K562 (cell line): Measurements from ENCODE around the gene COL21A1. TPM values are rescaled to one million over a fixed set of nuclear protein-coding genes. Genes with fewer than 3 reads are reported as not detected.

Experiments used
- ATAC-seq: fragments of 200-7000 bp; cut with Tn5 transposase; 3 replicates; pipeline ENCODE4 v1.9.1; 2020; ENCODE audit warnings: moderate library complexity
- BruUV-seq: library from RNA; stranded (reverse); fragments of 400-500 nt; replicated peaks from 2 replicates; lab custom pipeline; 2021; lab: Mats Ljungman, UMichigan
- CTCF ChIA-PET: fragments of 300-600 bp; formaldehyde crosslinking; extraction: SDS; loops from one replicate; lab custom pipeline; 2021; ENCODE audit warnings: low intra/inter-chr PET ratio; lab: Yijun Ruan, JAX
- POLR2A ChIA-PET: fragments of 300-600, 350-650 bp; sonication (Branson Sonifier 250); formaldehyde crosslinking; extraction: SDS; loops from one replicate; lab custom pipeline; 2021; ENCODE audit warnings: antibody characterized with exemption, inconsistent platforms; lab: Yijun Ruan, JAX
- DNase-seq, 4 experiments: peaks; one replicate each; pipeline versions ENCODE4 v3.0.0 to v3.0.0-alpha.2; 2011 to 2018; ENCODE audit warnings: low spot score in 3 of 4, mixed read lengths in 3 of 4; ENCODE audit errors: extremely low read depth in 1 of 4
- FAIRE-seq: peaks from 2 replicates; lab custom pipeline; 2011; peaks lifted over from hg19 to GRCh38; lab: Jason Lieb, UNC
- H2AFZ ChIP-seq: 2 replicates; pipeline ENCODE4 v1.6.0; 2011; ENCODE audit warnings: low read depth, low read length, control low read depth, inconsistent platforms
- H3K27ac ChIP-seq: fragments of 200-600 bp; 3 replicates; pipeline ENCODE4 v1.8.0; 2011; ENCODE audit warnings: low read depth, mild to moderate bottlenecking, control low read depth, inconsistent platforms, low read length, moderate library complexity, mixed read lengths; ENCODE audit errors: extremely low read depth
- H3K27me3 ChIP-seq, 2 experiments: fragments of 300-600 bp in 1 of 2; 2 replicates in 1 of 2; 3 replicates in 1 of 2; pipeline versions ENCODE4 v1.6.0 to v1.8.0; 2011; ENCODE audit warnings: inconsistent platforms in 2 of 2, low read length in 2 of 2, mild to moderate bottlenecking in 1 of 2, mixed read lengths in 1 of 2, moderate library complexity in 1 of 2; ENCODE audit not compliant: control insufficient read depth in 2 of 2, insufficient read depth in 2 of 2
- H3K36me3 ChIP-seq: fragments of 300-600 bp; 3 replicates; pipeline ENCODE4 v1.8.0; 2011; ENCODE audit warnings: mild to moderate bottlenecking, low read length, inconsistent platforms; ENCODE audit not compliant: control insufficient read depth, insufficient read depth
- H3K4me1 ChIP-seq, 2 experiments: fragments of 200-600 bp in 1 of 2; replicated peaks in 1 of 2; 2 replicates in 1 of 2; 3 replicates in 1 of 2; pipeline versions ENCODE4 v1.5.1 to v1.8.0; 2011; ENCODE audit warnings: inconsistent platforms in 2 of 2, low read length in 2 of 2, mild to moderate bottlenecking in 1 of 2, mixed read lengths in 1 of 2, moderate library complexity in 1 of 2; ENCODE audit not compliant: control insufficient read depth in 2 of 2, insufficient read depth in 2 of 2
- H3K4me2 ChIP-seq: 2 replicates; pipeline ENCODE4 v1.6.1; 2011; ENCODE audit warnings: low read length, control low read depth, inconsistent platforms, mixed read lengths; ENCODE audit not compliant: insufficient read depth
- H3K4me3 ChIP-seq: fragments of 200-600 bp; sonication (generic), shearing (Covaris generic); 2 replicates; pipeline ENCODE4 v1.5.1; 2016; ENCODE audit warnings: control low read depth, inconsistent platforms
- H3K79me2 ChIP-seq: fragments of 200-600 bp; 3 replicates; pipeline ENCODE4 v1.8.0; 2011; ENCODE audit warnings: low read length, inconsistent platforms; ENCODE audit not compliant: control insufficient read depth, insufficient read depth
- H3K9ac ChIP-seq, 2 experiments: 2 replicates each; pipeline versions ENCODE4 v1.6.0 to v1.6.1; 2011; ENCODE audit warnings: low read depth in 2 of 2, low read length in 2 of 2, control low read depth in 1 of 2, inconsistent platforms in 1 of 2, mild to moderate bottlenecking in 1 of 2, mixed read lengths in 1 of 2; ENCODE audit not compliant: insufficient read depth in 1 of 2
- H3K9me1 ChIP-seq: one replicate; pipeline ENCODE4 v1.6.0; 2011; ENCODE audit warnings: inconsistent platforms, mild to moderate bottlenecking, low read length, moderate library complexity; ENCODE audit not compliant: control insufficient read depth, insufficient read depth
- H3K9me3 ChIP-seq: replicated peaks from 2 replicates; pipeline ENCODE4 v1.5.1; 2011; ENCODE audit warnings: low read depth, low read length, inconsistent platforms; ENCODE audit not compliant: control insufficient read depth, insufficient read depth
- H4K20me1 ChIP-seq: replicated peaks from 2 replicates; pipeline ENCODE4 v1.6.1; 2011; ENCODE audit warnings: low read length, inconsistent platforms, mixed read lengths; ENCODE audit not compliant: control insufficient read depth, insufficient read depth
- CBFA2T2 ChIP-seq: fragments of 450-650 bp; conservative IDR thresholded peaks from 2 replicates; pipeline ENCODE4 v1.6.1; 2017; ENCODE audit warnings: mild to moderate bottlenecking
- POLR3G ChIP-seq: IDR thresholded peaks from 2 replicates; pipeline ENCODE4 v1.6.1; 2011; ENCODE audit not compliant: insufficient read length, insufficient replicate concordance; ENCODE audit errors: extremely low read depth
- RBFOX2 ChIP-seq: fragments of 200-400 bp; formaldehyde crosslinking; IDR thresholded peaks from 2 replicates; pipeline ENCODE4 v1.6.1; 2017; ENCODE audit warnings: low read depth, mild to moderate bottlenecking, low read length, moderate library complexity
- SETDB1 ChIP-seq: IDR thresholded peaks from one replicate; pipeline ENCODE4 v1.6.1; 2012; ENCODE audit warnings: low read length, control low read depth, inconsistent platforms
- SMAD1 ChIP-seq: fragments of 150-350 bp; IDR thresholded peaks from 2 replicates; pipeline ENCODE4 v1.6.1; 2014; ENCODE audit warnings: low read length, low read depth; ENCODE audit not compliant: partially characterized antibody
- SRF ChIP-seq, 2 experiments: fragments of 250-450, 450-650 bp in 1 of 2; sonication (Bioruptor Pico) in 1 of 2; sonication (generic) in 1 of 2; formaldehyde crosslinking; IDR thresholded peaks; 2 replicates each; pipeline versions ENCODE4 v1.5.0 to v1.5.1; 2020 to 2022; ENCODE audit warnings: mild to moderate bottlenecking in 1 of 2, missing genetic modification reagents in 1 of 2
- THRAP3 ChIP-seq: fragments of 450-650 bp; IDR thresholded peaks from 2 replicates; pipeline ENCODE4 v1.6.1; 2016; ENCODE audit warnings: mild to moderate bottlenecking, inconsistent platforms, borderline replicate concordance
- ZNF586 ChIP-seq: fragments of 450-650 bp; formaldehyde crosslinking; conservative IDR thresholded peaks from 2 replicates; pipeline ENCODE4 v1.4.0; 2020; ENCODE audit warnings: mild to moderate bottlenecking, moderate library complexity
- WGBS: fragments of 100-300 bp; shearing (Covaris generic); methylation state at CpG from one replicate; pipeline ENCODE4 v1.1.6; 2016; ENCODE audit warnings: low coverage, mixed read lengths; ENCODE audit not compliant: insufficient coverage; ENCODE audit errors: missing lambda C conversion rate; 5-methylcytosine and 5-hydroxymethylcytosine counted together
- in situ Hi-C: fragments of 300-500 bp; cut with MboI; formaldehyde crosslinking; loops from 4 replicates; pipeline ENCODE4 v1.15.0; 2018; ENCODE audit warnings: inconsistent platforms, mixed read lengths
- intact Hi-C: fragments of 100-400 bp; cut with micrococcal nuclease; formaldehyde crosslinking; loops from 2 replicates; pipeline ENCODE4 v1.14.2; 2022
- polyA plus RNA-seq, 8 experiments: library from polyadenylated mRNA; depleted of rRNA in 4 of 8; stranded (reverse) in 5 of 8; unstranded in 3 of 8; fragments of >200 nt; fragmentation: Nextera tagmentation in 2 of 8; fragmentation: Illumina TruSeq in 1 of 8; extraction: Ambion mirVana in 2 of 8; extraction: Trizol in 1 of 8; gene quantifications; 2 replicates each; pipeline versions ENCODE4 v1.2.1 to v1.2.3, GENCODE V29; 2011 to 2014; ENCODE audit warnings: inconsistent platforms in 1 of 8, missing spikeins in 1 of 8
- total RNA-seq, 7 experiments: library from RNA; depleted of rRNA in 6 of 7; stranded (reverse); fragments of >200 nt in 6 of 7; fragmentation: Illumina TruSeq in 2 of 7; extraction: Trizol in 2 of 7; gene quantifications; 2 replicates each; pipeline versions ENCODE4 v1.2.1 to v1.2.3, GENCODE V29; 2011 to 2021; ENCODE audit warnings: low replicate concordance in 1 of 7
- TF ChIP-seq, protein P1 (sequence below): fragments of 150-350 bp; conservative IDR thresholded peaks from 2 replicates; pipeline ENCODE4 v1.6.1; 2014; ENCODE audit warnings: low read length
- TF ChIP-seq, protein P2 (sequence below): fragments of 450-650 bp; formaldehyde crosslinking; IDR thresholded peaks from 2 replicates; pipeline ENCODE4 v1.4.0; 2022; ENCODE audit warnings: missing genetic modification characterization
- TF ChIP-seq, protein P3 (sequence below): sonication (generic); formaldehyde crosslinking; IDR thresholded peaks from 2 replicates; pipeline ENCODE4 v1.8.0; 2022; ENCODE audit warnings: missing genetic modification reagents, mild to moderate bottlenecking, moderate library complexity, borderline replicate concordance
- TF ChIP-seq, protein P4 (sequence below): fragments of 450-650 bp; IDR thresholded peaks from one replicate; pipeline ENCODE4 v1.6.1; 2018; ENCODE audit warnings: mild to moderate bottlenecking, moderate library complexity; ENCODE audit not compliant: partially characterized antibody
- TF ChIP-seq, protein P5 (sequence below): fragments of 450-650 bp; formaldehyde crosslinking; IDR thresholded peaks from 2 replicates; pipeline ENCODE4 v1.4.0; 2020; ENCODE audit warnings: mild to moderate bottlenecking, mixed read lengths

Gene COL21A1
- total and polyA plus RNA-seq, 9 of the 15 experiments (the other 6 are each of a cell fraction or from before 2014, with no cell fraction given), result 0.03 to 0.76 (median 0.25) TPM

DNA sequence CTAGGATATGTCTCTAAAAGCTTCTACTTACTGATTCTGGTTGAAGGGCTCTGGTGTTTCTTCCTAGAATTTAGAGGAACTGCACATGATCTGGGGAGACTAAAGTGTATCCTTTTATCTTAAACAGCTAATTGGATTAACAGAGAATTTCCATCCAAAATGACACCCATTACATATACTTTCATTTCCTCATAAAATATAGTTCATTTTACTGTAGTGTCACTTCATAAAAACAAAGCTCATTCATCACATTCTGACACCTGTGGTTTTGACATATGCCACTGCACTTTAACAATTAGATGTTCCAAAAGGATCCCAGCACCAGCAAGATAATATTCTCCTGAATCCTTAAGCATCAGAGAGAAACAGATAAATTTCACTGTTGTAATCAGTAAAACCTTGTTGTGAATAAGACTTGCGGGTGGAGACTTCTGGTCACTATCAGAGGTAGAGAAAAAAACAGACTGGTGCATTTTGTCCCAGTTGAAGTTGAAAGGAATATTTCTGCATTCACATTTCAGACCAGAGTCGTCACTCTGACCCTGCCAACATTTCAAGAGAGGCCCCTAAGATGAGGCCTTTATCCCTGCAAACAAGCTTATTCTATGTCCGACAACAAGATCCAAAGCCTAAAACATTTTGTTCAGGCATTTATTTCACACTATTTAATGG lies 196.7 kb downstream of the COL21A1 start:
- Histone ChIP-seq H3K36me3 (no peaks in the 10 kb centered on the region), H4K20me1 (no peaks in the 10 kb centered on the region), H3K27me3 (no peaks in the 10 kb centered on the region), H3K9me3 (0 out of 2 replicates have a peak, but pooled peaks cover 1% of the 10 kb centered on the region), H3K27ac (no peak overlapping the region), H3K9ac (no peak overlapping the region), H3K4me1 (no peaks in the 10 kb centered on the region), H3K4me3 (no peak overlapping the region), H3K79me2 (no peaks in the 10 kb centered on the region), H3K9me1 (no peaks in the 10 kb centered on the region), H3K4me2 (no peak overlapping the region), H2AFZ (no peak overlapping the region)
- ChIA-PET CTCF (no interaction called here), POLR2A (no interaction called here)
- ATAC-seq (no peak), FAIRE-seq (no peak), DNase-seq (no peak)
- intact Hi-C loops (no loop called here), in situ Hi-C loops (no loop called here)
- no TSS peak for BruUV-seq
- 0% methylated on average over 3 of the region's 3 CpGs for WGBS
- TF ChIP-seq SRF (CRISPR knock-in tag; IDR thresholded peaks at IDR 0.05) (no peak), SMAD1 (no peak), RBFOX2 (no peak), POLR3G (no peak), SETDB1 (no peak), ZNF586 (CRISPR knock-in tag) (no peak), THRAP3 (no peak), CBFA2T2 (no peak)
- TF ChIP-seq, protein P1, sequence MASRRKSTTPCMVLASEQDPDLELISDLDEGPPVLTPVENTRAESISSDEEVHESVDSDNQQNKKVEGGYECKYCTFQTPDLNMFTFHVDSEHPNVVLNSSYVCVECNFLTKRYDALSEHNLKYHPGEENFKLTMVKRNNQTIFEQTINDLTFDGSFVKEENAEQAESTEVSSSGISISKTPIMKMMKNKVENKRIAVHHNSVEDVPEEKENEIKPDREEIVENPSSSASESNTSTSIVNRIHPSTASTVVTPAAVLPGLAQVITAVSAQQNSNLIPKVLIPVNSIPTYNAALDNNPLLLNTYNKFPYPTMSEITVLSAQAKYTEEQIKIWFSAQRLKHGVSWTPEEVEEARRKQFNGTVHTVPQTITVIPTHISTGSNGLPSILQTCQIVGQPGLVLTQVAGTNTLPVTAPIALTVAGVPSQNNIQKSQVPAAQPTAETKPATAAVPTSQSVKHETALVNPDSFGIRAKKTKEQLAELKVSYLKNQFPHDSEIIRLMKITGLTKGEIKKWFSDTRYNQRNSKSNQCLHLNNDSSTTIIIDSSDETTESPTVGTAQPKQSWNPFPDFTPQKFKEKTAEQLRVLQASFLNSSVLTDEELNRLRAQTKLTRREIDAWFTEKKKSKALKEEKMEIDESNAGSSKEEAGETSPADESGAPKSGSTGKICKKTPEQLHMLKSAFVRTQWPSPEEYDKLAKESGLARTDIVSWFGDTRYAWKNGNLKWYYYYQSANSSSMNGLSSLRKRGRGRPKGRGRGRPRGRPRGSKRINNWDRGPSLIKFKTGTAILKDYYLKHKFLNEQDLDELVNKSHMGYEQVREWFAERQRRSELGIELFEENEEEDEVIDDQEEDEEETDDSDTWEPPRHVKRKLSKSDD, result no peak
- TF ChIP-seq, protein P2, sequence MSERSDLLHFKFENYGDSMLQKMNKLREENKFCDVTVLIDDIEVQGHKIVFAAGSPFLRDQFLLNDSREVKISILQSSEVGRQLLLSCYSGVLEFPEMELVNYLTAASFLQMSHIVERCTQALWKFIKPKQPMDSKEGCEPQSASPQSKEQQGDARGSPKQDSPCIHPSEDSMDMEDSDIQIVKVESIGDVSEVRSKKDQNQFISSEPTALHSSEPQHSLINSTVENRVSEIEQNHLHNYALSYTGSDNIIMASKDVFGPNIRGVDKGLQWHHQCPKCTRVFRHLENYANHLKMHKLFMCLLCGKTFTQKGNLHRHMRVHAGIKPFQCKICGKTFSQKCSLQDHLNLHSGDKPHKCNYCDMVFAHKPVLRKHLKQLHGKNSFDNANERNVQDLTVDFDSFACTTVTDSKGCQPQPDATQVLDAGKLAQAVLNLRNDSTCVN, result no peak
- TF ChIP-seq, protein P3, sequence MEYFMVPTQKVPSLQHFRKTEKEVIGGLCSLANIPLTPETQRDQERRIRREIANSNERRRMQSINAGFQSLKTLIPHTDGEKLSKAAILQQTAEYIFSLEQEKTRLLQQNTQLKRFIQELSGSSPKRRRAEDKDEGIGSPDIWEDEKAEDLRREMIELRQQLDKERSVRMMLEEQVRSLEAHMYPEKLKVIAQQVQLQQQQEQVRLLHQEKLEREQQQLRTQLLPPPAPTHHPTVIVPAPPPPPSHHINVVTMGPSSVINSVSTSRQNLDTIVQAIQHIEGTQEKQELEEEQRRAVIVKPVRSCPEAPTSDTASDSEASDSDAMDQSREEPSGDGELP (CRISPR knock-in tag), result no peak
- TF ChIP-seq, protein P4, sequence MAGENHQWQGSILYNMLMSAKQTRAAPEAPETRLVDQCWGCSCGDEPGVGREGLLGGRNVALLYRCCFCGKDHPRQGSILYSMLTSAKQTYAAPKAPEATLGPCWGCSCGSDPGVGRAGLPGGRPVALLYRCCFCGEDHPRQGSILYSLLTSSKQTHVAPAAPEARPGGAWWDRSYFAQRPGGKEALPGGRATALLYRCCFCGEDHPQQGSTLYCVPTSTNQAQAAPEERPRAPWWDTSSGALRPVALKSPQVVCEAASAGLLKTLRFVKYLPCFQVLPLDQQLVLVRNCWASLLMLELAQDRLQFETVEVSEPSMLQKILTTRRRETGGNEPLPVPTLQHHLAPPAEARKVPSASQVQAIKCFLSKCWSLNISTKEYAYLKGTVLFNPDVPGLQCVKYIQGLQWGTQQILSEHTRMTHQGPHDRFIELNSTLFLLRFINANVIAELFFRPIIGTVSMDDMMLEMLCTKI, result no peak
- TF ChIP-seq, protein P5, sequence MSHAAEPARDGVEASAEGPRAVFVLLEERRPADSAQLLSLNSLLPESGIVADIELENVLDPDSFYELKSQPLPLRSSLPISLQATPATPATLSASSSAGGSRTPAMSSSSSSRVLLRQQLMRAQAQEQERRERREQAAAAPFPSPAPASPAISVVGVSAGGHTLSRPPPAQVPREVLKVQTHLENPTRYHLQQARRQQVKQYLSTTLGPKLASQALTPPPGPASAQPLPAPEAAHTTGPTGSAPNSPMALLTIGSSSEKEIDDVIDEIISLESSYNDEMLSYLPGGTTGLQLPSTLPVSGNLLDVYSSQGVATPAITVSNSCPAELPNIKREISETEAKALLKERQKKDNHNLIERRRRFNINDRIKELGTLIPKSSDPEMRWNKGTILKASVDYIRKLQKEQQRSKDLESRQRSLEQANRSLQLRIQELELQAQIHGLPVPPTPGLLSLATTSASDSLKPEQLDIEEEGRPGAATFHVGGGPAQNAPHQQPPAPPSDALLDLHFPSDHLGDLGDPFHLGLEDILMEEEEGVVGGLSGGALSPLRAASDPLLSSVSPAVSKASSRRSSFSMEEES (CRISPR knock-in tag), result no peak
